ENCODE measurements around the gene MYO5A. TPM values are rescaled to one million over a fixed set of nuclear protein-coding genes. Genes with fewer than 3 reads are reported as not detected.
"Not testable (repeated sequence)": the region's sequence is repeated elsewhere in the genome, so short reads cannot be mapped to it uniquely, and the experiment has no call there.

Gene MYO5A
- total RNA-seq, 1 donor from 2014 or later: 15.7 TPM

DNA sequence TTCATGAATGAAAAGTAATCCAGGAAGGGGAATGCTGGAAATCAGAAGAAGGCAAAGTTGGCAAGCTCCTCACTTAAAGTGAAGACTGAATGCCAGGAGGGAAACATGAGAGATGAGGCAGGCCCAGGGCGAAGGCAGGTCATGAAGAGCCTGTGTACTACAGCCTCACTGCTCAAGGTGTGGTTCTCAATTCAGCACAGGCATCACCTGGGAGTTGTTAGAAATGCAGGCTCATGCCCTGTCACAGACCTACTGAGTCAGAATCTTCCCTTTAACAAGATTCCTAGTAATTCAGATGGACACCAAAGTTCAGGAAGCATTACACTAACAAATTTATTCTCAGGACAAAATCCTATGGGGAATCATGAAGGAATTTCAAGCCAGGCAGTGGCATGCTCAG is 14.2 kb downstream of the MYO5A start:
- TF ChIP-seq, protein P1, sequence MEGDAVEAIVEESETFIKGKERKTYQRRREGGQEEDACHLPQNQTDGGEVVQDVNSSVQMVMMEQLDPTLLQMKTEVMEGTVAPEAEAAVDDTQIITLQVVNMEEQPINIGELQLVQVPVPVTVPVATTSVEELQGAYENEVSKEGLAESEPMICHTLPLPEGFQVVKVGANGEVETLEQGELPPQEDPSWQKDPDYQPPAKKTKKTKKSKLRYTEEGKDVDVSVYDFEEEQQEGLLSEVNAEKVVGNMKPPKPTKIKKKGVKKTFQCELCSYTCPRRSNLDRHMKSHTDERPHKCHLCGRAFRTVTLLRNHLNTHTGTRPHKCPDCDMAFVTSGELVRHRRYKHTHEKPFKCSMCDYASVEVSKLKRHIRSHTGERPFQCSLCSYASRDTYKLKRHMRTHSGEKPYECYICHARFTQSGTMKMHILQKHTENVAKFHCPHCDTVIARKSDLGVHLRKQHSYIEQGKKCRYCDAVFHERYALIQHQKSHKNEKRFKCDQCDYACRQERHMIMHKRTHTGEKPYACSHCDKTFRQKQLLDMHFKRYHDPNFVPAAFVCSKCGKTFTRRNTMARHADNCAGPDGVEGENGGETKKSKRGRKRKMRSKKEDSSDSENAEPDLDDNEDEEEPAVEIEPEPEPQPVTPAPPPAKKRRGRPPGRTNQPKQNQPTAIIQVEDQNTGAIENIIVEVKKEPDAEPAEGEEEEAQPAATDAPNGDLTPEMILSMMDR (conservative IDR thresholded peaks at IDR 0.05; ENCODE audit: low read depth, low read length): no peak
- DNase-seq (ENCODE audit: low read depth): no peak

DNA sequence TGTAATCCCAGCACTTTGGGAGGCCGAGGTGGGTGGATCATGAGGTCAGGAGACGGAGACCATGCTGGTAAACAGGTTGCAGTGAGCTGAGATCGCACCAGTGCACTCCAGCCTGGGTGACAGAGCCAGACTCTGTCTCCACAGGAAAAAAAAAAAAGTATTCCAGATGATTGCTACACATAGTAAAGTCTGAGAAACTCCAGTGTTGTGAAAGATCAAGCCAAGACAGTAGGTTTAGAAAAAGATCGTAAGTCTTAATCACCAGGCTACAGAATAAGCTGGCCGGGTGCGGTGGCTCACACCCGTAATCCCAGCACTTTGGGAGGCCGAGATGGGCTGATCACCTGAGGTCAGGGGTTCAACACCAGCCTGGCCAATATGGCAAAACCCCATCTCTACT is 15.8 kb downstream of the MYO5A start:
- not testable (repeated sequence) for DNase-seq (ENCODE audit: low read depth); H3K4me3 ChIP-seq (ENCODE audit: low read depth, low read length)

More for the DNA sequence above, 14.2 kb downstream of the MYO5A start:
- no peak overlapping the region for H3K4me3 ChIP-seq (ENCODE audit: low read depth, low read length)

DNA sequence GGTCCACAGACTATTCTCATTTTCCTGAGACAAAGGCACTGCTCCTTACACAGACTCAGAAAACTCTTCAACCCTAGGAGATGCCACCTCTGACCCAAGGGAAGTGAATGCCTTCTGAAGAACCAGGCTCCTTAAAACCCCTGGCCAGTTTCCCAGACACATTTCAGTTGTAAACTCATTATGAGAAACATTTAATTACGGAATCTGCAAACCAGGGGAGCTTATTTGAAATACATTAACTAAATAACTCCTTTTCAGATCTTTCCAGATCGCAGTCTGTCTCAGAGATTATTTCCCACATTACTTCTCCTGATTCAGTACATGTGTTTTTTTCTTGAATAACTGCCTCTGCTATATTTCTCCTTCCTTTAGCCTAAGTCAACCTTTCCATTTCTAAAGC is 17.6 kb downstream of the MYO5A start:
- no peak overlapping the region for H3K4me3 ChIP-seq (ENCODE audit: low read depth, low read length)
- TF ChIP-seq, protein P1 (conservative IDR thresholded peaks at IDR 0.05; ENCODE audit: low read depth, low read length): no peak
- no peak for DNase-seq (ENCODE audit: low read depth)

DNA sequence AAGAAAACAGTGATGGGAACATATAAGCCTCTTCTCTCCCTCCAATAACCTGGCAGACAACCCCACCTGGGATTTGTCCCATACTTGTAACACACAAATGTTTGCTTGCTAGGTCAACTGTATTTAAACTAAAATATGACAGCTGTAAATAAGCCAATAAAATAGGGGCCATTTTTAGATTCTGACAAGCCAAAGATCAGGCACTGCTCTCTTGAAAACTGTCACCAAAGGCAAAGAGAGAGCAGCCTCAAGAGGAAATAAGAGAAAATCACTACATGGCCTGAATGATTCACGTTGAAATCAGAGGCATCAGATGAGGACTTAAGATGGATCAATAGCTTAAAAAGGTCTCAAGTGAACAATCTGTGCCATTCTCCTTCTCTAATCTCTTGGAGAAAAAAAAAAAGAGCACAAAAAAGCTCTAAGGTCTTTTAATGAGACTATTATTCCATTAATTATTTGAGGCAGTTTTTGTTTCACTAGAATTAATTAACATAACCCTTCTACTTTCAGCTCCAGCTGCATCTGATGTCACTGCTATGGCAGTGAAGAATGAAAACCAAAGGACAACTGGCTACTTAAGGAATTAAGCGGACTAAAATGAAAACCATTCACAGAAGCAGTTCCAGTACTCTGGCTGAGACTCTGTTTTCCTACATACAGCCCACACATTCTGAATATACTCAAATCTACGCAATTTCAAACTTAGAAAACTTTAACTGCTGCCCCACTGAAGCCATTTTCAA is 19.0 kb downstream of the MYO5A start:
- TF ChIP-seq, protein P1 (conservative IDR thresholded peaks at IDR 0.05; ENCODE audit: low read depth, low read length): no peak
- H3K4me3 ChIP-seq (ENCODE audit: low read depth, low read length): no peak overlapping the region
- DNase-seq (ENCODE audit: low read depth): no peak

DNA sequence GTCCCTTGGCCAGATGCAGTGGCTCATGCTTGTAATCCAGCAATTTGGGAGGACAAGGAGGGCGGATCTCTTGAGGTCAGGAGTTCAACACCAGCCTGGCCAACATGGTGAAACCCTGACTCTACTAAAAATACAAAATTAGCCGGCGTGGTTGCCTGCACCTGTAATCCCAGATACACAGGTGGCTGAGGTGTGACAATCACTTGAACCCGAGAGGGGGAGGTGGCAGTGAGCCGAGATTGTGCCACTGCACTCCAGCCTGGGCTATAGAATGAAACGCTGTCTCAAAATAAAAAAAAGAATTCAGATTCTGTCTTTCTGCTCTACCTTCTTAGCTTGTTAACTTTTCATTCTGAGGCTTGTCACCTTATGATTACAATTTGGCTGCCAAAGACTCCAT is 22.1 kb downstream of the MYO5A start:
- H3K4me3 ChIP-seq (ENCODE audit: low read depth, low read length): no peak overlapping the region
- TF ChIP-seq, protein P1 (conservative IDR thresholded peaks at IDR 0.05; ENCODE audit: low read depth, low read length): no peak
- DNase-seq (ENCODE audit: low read depth): no peak

DNA sequence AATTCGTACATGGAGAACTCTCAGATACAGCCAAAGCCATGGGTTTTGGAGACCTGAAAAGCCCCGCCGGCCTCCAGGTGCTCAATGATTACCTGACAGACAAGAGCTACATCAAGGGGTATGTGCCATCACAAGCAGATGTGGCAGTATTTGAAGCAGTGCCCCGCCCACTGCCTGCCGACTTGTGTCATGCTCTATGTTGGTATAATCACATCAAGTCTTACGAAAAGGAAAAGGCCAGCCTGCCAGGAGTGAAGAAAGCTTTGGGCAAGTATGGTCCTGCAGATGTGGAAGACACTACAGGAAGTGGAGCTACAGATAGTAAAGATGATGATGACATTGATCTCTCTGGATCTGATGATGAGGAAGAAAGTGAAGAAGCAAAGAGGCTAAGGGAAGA is 23.5 kb downstream of the MYO5A start:
- TF ChIP-seq, protein P1 (conservative IDR thresholded peaks at IDR 0.05; ENCODE audit: low read depth, low read length): no peak
- DNase-seq (ENCODE audit: low read depth): no peak

DNA sequence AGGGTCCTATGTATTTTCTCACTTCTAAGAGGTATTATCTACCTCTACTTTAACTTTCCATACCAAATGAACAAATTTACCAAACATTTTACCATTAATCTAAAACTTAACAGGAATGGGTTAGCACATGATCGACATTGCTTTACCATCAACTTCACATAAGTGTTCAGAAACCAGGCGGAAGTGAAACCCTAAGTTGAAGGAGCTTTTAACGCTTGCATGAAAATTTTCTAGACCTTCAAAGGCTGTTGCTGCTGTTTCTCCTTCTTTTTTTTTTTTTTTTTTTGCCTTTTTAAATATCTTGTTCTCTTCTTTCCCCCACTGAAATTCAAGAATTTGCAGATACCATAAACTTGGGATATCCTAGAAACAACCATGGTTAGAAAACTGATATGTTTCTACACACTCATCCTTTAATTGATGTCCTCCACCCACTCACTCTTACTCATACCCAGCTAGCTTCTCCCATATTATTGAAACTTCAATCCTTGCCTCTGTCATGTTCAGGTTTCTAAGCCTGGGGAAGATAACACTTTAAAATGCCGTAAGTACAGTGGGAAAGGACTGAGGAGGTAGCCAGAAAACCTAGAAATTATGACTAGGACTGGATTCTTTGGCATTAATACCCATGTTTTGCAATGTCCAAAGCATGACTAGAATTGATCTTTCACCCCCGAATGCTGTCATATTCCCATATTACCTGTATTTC is 24.7 kb downstream of the MYO5A start:
- H3K4me3 ChIP-seq (ENCODE audit: low read depth, low read length): no peak overlapping the region
- DNase-seq (ENCODE audit: low read depth): no peak
- TF ChIP-seq, protein P1 (conservative IDR thresholded peaks at IDR 0.05; ENCODE audit: low read depth, low read length): no peak

More for the DNA sequence above, 23.5 kb downstream of the MYO5A start:
- H3K4me3 ChIP-seq (ENCODE audit: low read depth, low read length): no peak overlapping the region
